SKM-1 treated with dmso at 0.1 percent for 144 hours (cell line): Measurements from ENCODE around the gene SERINC3.
A peak's percentile ranks its signal among the peaks of the same experiment; 100 is the strongest.

Experiments
- DNase-seq: peaks from one replicate; lab custom pipeline; 2025; ENCODE audit not compliant: unreplicated experiment; lab: John Stamatoyannopoulos, UW

Gene SERINC3

GRCh38 chr20:44533928-44534327 lies 12.1 kb upstream of the SERINC3 start:
- no peak for DNase-seq

- DNase-seq: no peak
Measured at GRCh38 chr20:44532981-44533331, 11.1 kb upstream of the SERINC3 start.

GRCh38 chr20:44532259-44532980 lies 10.6 kb upstream of the SERINC3 start:
- no peak for DNase-seq

GRCh38 chr20:44528309-44528708 lies 6.4 kb upstream of the SERINC3 start:
- DNase-seq: no peak

GRCh38 chr20:44527716-44528199 lies 5.9 kb upstream of the SERINC3 start:
- no peak for DNase-seq

- DNase-seq: no peak
Measured at GRCh38 chr20:44526129-44526528, 4.3 kb upstream of the SERINC3 start.

GRCh38 chr20:44523746-44524145 lies 1.9 kb upstream of the SERINC3 start:
- DNase-seq: no peak

- no peak for DNase-seq
Measured at GRCh38 chr20:44522841-44523240, 971 bp upstream of the SERINC3 start.

GRCh38 chr20:44520881-44521280 lies 989 bp downstream of the SERINC3 start:
- no peak for DNase-seq

GRCh38 chr20:44518248-44518647 lies 3.6 kb downstream of the SERINC3 start:
- DNase-seq: no peak

- no peak for DNase-seq
Measured at GRCh38 chr20:44517454-44517853, 4.4 kb downstream of the SERINC3 start.

GRCh38 chr20:44516491-44516890 lies 5.4 kb downstream of the SERINC3 start:
- no peak for DNase-seq

- no peak for DNase-seq
Measured at GRCh38 chr20:44513871-44514270, 8.0 kb downstream of the SERINC3 start.

GRCh38 chr20:44509762-44510161 lies 12.1 kb downstream of the SERINC3 start:
- DNase-seq: no peak

GRCh38 chr20:44504402-44505307 lies 17.2 kb downstream of the SERINC3 start:
- DNase-seq: no peak

GRCh38 chr20:44502968-44503367 lies 18.9 kb downstream of the SERINC3 start:
- no peak for DNase-seq

GRCh38 chr20:44501448-44501847 lies 20.4 kb downstream of the SERINC3 start:
- no peak for DNase-seq

- no peak for DNase-seq
Measured at GRCh38 chr20:44500221-44500620, 21.6 kb downstream of the SERINC3 start.

GRCh38 chr20:44497761-44498160 lies 24.1 kb downstream of the SERINC3 start:
- DNase-seq: no peak

- DNase-seq: no peak
Measured at GRCh38 chr20:44496976-44497375, 24.9 kb downstream of the SERINC3 start.

- peak; percentile 16 for DNase-seq
Measured at GRCh38 chr20:44495802-44496481, 25.9 kb downstream of the SERINC3 start.

- DNase-seq: peak; percentile 94
Measured at GRCh38 chr20:44495257-44495656, 26.6 kb downstream of the SERINC3 start.
